ENCODE measurements around the gene MCEMP1.

DNA sequence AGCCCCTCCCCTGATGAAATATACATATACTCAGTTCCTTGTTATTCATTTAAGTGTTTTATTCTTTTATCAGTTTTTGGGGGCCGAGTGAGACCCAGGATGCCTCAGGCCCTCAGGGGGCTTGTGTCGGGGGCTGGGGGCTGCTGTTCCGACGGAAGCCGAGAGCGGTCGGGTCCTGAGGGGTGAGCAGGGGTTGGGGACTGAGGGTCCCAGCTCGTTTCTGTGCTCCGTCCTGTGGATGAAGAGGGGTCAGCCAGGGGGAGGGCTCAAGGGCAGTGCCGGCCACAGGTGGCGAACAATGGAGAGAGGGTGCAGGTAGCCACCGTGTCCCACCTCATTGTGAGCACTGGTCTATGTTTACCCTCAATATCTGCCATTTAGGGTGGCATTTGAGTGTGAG, 45.3 kb upstream of the MCEMP1 start:
- TF ChIP-seq, protein P1, sequence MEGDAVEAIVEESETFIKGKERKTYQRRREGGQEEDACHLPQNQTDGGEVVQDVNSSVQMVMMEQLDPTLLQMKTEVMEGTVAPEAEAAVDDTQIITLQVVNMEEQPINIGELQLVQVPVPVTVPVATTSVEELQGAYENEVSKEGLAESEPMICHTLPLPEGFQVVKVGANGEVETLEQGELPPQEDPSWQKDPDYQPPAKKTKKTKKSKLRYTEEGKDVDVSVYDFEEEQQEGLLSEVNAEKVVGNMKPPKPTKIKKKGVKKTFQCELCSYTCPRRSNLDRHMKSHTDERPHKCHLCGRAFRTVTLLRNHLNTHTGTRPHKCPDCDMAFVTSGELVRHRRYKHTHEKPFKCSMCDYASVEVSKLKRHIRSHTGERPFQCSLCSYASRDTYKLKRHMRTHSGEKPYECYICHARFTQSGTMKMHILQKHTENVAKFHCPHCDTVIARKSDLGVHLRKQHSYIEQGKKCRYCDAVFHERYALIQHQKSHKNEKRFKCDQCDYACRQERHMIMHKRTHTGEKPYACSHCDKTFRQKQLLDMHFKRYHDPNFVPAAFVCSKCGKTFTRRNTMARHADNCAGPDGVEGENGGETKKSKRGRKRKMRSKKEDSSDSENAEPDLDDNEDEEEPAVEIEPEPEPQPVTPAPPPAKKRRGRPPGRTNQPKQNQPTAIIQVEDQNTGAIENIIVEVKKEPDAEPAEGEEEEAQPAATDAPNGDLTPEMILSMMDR (conservative IDR thresholded peaks at IDR 0.05; ENCODE audit: low read length) = no peak
- no peak for TF ChIP-seq EZH2phosphoT487 (IDR thresholded peaks at IDR 0.05; ENCODE audit: borderline replicate concordance, low read depth, low read length)
